GM18519 (cell line): Measurements from ENCODE around the gene SLC38A10.

Experiments
- ATAC-seq: cut with Tn5 transposase; IDR thresholded peaks from one replicate; pipeline ENCODE4 v1.9.1; 2021; ENCODE audit warnings: mild to moderate bottlenecking, moderate library complexity; ENCODE audit not compliant: unreplicated experiment, low FRiP score

SLC38A10 gene

DNA sequence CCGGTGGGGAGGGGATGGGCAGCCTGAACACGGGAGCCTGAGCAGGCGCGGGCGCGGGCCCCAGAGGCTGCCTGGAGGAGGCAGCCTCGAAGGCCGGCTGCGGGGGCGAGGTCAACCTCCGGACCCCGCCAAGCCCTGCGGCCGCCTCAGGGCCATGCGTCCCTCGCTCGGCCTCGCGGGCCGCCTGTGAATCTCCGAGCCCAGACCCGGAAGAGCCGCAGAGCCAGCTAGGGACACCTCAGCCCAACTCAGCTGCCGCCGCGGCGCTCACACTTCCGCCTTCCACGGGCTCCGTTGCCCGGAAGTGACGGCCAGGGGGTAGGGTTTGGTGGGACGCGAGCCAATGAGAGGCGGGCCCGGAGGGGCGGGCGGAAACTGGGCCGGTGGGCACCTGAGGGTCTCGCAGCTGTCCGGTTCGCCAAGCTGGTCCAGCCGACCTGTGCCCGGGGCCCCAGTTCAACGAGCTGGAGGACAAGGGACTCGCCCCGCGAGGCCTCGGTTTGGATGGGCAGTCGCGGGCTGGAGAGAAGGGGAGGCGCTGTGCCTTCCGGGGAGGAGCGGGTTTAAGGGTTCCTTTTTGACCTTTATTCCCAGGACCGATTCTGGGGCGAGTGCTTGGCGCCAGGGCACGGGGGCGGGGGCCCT is at the start of gene SLC38A10:
Gene SLC38A10, minus strand, starts transcription at position 277 of the 645 bp plus-strand sequence. CDS start 386 bp downstream, outside the sequence.
- peak; percentile 52 for ATAC-seq

DNA sequence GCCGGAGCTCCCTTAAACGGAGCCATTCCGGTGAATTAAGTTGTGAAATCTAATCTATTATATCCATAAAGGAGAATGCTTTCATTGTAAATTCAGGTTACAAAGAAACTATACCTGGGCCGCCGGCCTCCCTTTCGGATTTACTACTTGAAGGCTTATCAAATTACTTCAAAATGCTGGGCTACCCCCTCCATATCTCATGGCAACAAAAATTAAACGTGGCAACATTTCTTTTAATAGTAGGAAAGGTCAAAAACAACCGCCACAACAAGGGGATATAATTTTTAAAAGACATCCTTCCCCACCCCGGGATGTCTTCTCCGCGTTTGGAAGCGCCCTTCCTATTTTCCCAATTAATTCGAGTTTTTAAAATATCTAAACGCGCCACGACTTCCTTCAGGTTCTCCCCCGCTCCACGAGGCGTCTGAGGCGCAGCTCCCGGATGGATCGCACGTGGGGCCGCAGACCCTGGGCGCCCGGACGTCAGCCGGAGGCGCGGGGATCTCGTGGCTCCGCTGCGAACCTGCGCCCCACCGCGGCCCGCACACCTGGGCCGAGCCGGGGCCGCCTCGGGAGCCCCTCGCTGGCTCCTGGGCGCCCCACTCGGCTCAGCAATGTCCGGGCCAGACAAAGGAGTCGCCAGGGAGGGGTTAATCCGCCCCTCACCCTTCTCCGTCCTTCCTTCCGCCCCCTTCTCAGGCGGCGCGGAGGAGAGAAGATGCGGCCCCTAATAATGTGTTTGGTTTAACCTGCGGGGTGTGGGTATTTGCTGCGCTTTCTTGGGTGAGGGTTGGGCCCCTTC is 47.4 kb upstream of the SLC38A10 start:
- no peak for ATAC-seq

DNA sequence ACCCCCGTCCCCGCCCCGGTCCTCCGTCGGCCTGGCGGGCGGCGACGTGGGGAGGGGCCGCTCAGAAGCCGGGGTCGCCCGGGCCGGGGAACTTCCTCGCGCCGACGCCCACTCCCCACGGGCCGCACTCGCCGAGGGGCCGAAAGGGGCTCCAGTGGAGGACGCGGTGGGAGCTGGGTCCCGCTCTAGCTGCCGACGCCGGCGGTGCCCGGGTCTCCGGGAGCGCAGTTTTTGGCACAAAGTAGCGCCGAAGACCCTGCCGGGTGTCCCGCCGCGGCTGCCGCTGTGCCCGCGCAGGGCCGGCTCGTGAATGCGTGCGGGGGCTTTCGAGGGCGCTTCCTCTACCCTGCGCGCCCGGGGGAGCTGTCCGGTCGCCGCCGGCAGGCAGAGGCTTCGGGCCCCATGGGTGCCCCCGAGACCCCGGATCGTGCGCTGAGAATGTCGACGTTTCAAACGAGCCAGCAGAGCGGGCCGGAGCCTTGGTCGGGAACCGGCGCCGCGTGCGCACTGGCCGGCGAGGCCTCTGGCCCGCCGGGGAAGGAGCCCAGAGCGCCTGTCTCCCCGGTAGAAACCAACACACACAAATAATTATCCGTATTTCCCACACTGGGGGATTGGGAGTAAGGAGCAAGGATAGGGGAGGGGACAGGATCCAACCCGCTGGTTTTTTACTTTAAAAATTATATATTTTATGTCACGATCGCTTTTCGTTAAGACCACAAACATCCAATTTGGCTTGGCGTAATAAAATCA is 46.6 kb upstream of the SLC38A10 start:
- ATAC-seq = no peak

DNA sequence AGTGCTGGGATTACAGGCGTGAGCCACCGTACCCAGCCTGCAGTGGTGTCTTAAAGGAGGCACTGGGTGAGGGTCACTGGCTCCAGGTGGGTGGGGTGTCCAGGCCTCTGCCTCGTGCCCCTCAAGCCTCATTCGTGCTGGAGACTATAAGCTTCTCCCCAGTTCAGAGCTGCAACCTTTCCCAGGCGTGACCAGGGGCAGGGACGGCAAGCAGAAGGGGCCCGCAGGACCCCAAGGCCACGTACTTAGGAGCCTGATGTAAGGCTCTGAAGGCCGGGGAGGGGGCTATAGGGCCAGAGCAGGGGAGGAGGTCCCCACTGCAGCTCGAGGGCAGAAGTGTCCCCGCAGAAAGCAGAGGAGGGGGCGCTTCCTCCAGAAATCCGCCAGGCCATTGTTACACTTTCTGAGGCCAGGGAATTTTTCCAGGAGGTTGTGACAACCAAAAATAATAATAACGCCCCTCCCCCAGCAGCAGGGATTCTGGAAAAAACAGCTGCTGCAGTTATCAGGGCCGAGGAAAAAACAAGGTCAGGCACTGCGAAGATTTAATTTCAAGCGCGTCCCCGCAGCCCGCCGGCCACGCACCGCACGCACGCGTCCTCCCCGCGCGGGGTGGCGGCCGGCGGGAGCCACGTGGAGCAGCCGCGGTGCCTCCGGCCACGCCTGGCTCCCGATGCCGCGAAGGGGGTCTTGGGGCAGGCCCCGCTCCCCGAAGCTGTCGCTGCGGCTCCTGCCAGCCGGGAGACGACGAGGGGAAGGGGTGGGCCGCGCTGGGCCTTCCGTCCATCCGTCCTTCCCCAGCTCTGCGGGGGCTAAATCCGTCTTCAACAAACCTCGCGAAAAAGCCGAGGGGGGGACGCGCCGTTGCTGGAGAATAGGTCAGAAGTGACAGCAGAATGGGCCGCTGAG is 45.8 kb upstream of the SLC38A10 start:
- no peak for ATAC-seq

DNA sequence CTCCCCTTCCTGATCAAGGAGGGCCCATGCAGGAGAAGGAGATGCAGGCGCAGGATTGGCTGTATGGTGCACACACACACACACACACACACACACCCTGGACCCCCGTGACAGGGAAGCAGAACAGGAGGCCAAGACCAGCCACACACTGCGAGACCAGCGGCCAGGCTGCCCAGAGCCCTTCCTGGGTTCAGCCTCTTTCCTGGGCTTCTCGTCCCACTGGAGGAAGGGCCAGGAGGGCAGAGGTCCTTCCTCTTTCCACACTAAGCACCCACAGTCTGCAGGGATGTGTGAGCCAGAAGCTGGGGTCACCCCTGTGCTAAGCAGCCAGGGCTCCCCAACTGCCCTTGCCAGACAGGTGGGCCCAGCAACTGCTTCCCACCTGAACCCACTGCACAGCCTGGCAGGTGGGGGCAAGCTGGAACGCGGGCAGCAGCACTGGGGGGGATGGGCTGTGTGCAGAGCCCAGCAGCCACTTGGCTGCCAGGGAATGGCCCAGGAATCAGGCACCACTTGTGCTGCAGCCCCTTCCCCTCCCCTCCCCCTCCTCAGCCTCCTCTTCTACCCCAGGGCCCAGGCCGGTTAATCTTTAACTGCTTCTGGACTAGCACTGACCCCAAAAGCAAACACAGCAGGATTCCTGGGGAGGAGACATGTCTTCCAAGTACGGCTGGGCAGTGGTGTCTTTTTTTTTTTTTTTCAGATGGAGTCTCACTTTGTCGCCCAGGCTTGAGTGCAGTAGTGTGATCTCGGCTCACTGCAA is 44.6 kb upstream of the SLC38A10 start:
- no peak for ATAC-seq

DNA sequence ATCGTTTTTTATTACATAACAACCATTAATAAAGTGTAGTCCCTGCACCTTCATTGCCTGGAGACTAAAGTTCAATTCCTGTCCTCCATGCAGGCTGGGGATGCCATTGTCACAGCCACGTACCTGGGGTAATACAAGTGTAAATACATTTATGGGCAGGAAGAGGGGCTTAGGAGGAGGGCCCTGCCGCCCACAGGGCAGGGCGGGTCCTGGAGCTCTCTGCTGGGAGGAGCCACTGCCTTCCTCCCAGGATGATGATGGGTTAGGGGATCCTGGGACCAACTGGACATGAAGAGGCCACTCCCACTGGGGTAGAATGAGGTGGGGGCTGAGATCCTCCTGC is 44.1 kb upstream of the SLC38A10 start:
- no peak for ATAC-seq

DNA sequence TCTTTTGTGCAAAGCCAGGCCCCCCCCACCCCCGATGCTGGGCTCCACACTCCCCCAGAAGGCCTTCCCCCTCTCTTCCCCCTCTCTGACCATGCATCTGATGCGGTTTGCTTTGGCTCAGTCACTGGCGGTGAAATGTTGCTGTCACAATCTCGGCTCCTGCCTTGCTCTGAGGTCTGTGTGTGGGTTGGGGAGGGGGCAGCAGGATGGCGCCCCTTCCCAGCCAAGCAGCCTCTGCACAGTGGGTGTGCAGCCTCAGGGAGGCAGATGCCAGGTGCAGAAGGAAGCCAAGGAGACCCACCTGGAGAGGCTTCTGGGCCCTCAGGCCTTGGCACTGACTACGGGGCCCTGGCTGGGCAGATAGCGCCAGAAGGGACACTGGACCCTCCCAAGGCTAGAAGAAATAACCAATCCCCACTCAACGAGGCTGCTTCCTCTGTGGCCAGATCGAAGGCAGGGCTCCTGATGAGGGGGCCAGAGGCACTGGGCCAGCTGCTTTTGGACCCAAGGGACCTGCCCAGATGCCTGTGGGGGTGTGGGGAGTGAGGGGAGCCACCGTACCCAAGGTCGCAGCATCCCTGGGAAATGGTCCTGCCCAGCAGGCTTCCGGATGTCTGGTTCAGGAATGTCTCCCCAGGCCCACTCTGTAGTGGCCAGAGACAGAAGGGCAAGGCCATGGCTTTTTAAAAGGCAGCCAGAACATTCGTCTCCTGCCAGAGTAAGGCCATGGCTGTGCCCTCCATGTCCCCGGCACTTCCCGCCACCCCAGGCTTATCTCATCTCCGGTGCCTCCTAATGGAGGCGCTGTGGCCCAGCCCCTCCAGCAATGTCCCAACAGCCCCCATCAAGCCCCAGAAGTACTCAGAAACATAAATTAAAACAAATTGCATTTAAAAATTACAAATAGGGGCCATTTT is 43.4 kb upstream of the SLC38A10 start:
- no peak for ATAC-seq

DNA sequence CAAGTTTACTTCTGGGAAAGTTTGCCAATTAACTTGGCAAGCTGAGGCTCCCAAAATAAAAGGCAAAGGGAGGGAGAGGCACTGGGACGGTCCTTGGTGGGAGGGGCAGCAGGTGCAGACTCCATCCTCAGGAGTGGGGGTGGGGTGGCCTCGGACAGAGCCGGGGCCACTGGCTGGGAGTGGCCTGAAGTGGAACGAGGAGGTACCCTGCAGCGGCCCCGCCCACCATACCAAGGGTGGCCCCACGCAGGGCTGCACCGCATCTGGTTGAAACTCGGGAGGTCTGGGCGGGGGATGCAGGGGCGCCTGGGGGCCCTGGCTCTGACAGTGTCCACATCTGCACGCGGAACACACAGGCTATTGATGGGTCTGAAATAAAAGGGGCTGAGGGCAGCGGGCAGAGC is 42.4 kb upstream of the SLC38A10 start:
- no peak for ATAC-seq

DNA sequence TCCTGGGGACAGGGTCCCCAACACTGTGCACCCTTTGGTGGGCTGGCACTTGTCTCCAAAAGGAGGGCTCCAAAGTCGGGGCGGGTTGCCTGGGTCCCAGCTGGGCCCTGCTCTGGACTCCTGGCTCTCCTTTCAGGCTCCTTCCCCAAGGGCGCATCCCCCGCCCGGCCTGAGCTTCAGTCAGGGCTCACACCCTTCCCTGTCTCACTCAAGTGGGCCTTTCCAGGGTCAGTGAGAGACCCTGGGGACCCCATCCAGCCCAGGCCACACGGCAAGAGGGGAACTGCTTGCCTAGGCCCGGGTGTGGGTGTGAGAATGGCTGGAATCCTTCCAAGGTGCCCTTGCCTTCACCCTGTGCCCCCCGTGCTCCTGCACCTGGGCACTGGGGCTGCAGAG is 41.8 kb upstream of the SLC38A10 start:
- no peak for ATAC-seq

DNA sequence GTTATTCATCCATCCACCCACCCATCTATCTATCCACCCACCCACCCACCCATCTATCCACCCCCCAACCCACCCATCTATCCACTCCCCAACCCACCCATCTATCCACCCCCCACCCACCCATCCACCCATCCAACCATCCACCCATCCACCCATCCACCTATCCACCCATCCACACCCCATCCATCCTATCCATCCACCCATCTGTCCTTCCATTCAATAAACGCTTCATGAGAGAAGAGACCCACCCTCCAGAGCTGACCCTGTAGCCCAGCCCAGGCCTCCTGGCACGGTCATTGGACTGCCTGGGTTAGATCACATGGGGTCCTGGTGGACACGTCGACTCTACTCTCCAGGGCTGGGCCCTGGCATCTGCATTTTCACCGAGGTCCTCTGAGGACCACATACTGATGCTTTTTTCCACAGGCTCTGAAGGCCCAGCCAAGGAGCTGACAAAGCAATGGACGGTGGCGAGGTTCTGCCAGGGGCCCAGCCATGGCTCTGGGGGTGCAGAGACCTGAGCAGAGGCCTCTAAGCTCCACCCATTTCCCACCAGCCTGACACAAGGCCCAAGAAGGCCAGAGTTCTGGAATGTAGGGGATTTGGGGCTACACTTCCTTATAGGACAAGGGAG is 41.3 kb upstream of the SLC38A10 start:
- ATAC-seq = no peak

DNA sequence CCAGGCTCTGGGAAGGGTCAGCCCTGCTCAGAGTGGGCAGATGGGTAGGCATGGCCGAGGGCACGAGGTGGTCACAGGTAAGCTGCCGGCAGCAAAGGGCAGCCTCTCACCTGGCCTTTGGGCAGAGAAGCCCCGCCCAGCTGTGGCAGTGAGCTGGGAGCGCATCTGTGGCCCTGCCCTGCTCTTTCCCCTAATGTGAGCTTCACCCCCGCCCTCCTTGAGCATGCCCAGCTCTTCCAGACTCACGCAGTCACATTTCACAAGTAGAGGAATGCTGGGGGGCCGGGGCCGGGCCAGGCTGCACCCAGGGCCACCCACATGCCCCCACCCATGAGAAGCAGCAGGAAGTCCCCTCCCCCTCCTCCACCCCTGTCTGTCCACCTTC is 40.7 kb upstream of the SLC38A10 start:
- no peak for ATAC-seq

DNA sequence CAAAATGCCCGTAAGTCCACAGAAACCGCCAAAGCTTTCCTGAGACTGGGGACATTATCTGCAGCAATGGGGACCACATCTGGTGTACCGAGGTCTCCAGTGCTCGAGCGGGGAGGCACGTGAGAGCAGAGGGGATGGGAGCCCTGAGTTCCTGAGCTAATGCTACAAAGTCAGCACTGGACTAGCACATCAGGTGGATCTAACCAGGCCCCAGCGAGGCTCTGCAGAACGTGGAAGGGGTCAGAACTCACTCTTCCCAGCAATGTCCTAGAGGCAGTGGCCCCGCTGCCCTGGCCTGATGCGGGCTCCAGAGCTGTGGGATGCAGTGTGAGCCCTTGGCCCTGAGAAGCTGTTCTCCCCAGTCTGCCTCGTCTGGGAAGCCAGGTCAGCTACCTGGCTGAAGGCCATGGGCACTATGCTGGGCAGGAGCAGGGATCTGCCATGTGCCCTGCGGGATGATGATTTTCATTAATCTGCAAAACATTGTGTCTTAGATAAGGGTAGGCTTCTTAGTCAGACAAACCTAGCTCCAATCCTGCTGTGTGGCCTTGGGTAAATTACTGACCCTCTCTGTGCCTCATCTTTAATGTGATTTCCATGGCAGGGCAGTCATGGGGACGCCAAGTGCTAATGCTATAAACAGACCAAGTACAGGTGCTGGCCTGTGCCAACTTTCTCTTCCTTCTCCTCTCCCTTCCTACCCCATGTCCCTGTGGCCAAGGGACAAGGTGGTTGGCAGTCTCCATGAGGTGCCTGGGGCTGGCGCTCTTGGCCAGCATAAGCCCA is 40.1 kb upstream of the SLC38A10 start:
- no peak for ATAC-seq

DNA sequence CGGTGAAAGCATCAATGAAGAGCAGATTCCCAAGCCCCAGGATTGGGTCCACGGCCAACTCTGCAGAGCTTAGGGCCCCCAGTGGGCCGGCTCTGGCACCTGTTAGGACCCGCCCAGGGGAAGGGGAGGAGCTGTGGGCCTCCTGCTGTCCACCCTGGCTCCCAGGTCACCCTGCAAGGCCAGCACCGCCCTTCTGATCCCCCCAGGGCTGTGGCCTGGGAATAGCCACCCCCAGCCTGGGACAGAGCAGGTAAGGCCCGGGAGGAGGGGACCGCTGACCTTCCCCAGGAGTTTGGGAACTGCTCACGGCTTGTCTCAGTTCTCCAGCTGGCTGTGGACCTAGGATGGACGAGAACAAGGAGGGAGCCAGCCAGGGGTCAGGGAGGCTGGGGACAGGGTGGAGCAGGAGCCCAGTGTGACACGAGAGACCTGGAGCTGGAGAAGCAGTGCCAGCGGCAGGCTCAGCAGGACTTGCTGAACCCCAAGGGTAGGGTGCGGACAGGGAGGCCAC is 39.3 kb upstream of the SLC38A10 start:
- no peak for ATAC-seq

DNA sequence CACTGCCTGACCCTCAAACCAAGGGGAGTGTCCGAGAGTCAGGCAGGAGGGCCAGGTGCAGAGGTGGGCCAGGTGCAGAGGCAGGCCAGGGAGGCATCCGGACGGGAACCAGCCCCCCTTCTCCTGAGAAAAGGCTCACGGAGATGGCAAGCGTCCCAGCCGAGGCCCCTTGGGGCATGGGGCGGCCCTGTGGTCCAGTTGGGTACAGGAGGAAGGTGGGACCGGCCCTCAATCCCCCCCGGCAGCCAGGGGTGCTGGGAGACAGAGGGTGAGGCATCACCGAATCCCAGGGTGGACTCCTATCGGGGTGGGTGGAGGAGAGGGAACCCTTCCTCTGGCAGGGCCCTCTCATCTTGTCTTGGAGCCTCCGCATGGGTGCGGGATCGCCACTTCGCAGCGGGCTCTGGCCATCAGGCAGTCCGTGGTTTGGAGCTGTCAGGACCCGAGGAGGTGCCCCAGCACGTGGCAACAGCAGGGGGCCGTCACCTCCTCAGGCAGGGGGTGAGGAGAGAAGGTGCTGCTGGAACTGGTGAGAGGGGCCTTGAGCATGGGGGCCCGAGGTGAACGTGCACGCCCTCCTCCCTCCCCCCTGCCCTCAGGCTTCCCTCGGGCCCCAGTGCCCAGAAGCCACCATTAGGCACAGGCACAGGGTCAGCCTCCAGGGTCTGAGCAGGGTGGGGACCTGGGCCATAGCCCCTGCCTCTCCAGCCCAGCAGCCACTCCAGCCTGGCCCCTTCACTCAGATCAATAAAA is 38.7 kb upstream of the SLC38A10 start:
- no peak for ATAC-seq

DNA sequence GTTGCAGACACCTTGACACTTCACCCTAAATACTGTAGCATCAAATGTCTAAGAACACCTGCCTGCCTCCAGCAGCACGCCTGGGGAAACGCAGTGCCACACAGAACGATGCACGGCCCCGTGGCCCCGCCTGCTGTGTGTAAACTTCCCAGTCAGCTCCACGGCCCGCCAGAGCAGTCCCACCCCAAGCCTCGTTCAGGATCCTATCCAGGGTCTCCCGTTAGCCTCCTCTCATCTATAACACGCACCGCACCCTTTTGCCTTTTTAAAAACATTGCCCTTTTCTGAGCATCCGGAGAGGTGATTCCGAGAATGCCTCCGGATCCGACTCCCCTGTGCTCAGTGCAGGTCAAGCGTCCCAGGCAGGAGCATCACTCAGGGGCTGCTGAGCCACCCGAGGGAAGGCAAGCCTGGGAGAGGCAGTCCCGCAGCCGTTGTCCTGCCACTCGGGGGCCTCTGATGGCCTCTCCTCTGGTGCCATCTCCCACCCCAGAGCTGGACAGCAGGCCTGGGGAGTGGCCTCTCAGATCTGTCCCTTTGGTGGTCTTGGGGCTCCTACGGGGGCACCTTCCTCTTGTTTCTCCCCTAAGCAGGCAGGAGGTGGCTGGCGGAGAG is 37.9 kb upstream of the SLC38A10 start:
- no peak for ATAC-seq

DNA sequence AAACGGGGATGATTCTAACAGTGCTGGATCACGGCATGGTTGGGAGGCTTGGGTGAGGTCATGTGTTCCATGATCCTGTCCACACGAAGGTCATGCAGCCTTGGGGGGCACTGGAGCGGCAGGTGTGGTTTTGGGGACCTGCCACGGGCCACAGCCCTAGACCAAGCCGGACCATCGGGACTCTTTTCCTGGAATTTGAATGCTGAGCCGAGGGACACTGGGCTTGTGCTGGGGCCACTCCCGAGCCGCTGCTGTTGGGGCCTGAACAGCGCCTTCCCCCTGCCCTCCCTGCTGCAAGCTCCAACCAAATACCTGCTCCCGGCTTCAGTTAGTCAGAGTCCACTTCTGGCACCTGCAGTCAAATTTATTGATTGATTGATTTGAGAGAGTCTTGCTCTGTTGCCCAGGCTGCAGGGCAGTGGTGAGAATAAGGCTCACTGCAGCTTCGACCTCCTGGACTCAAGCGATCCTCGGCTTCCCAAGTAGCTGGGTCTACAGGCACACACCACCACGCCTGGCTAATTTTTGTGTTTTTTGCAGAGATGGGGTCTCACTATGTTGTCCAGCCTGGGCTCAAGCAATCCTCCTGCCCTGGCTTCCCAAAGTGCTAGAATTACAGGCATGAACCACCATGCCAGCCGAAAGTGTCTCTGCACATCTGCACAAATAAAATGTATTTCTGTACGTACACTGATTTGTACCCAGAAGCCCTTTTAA is 37.2 kb upstream of the SLC38A10 start:
- no peak for ATAC-seq
